ENCODE results near the gene CFAP70. TPM values are rescaled to one million over a fixed set of nuclear protein-coding genes. Genes with fewer than 3 reads are reported as not detected.

Gene CFAP70
- total RNA-seq, 1 experiment from 2014 or later = 2.9 TPM

GRCh38 chr10:73252445-73253224, 106.0 kb downstream of the CFAP70 start, which contains the start of gene MRPS16 (continued):
- TF ChIP-seq EGR1 (IDR thresholded peaks at IDR 0.05; ENCODE audit: low read depth) = 0 out of 2 replicates have a peak, but pooled peaks have one; percentile 22
- no peak for TF ChIP-seq ZNF274 (IDR thresholded peaks at IDR 0.05; ENCODE audit: low read depth, low read length)
- TF ChIP-seq YY1 (IDR thresholded peaks at IDR 0.05; ENCODE audit: extremely low read depth, insufficient replicate concordance, low read depth, low read length) = peak; percentile 74
- no peak for TF ChIP-seq EZH2 (IDR thresholded peaks at IDR 0.05)

- TF ChIP-seq SIN3A (IDR thresholded peaks at IDR 0.05; ENCODE audit: low read depth) = no peak
- no peak for TF ChIP-seq POLR2AphosphoS5 (IDR thresholded peaks at IDR 0.05; ENCODE audit: low read depth, low read length)
- no peak for TF ChIP-seq FOSL1 (IDR thresholded peaks at IDR 0.05; ENCODE audit: low read depth)
- TF ChIP-seq TCF7L2 (IDR thresholded peaks at IDR 0.05; ENCODE audit: borderline replicate concordance, extremely low read depth, insufficient read depth, insufficient read length) = no peak
- TF ChIP-seq SRF (IDR thresholded peaks at IDR 0.05; ENCODE audit: low read depth) = no peak
- no peak for TF ChIP-seq SP1 (IDR thresholded peaks at IDR 0.05; ENCODE audit: low read depth)
- TF ChIP-seq CBX3 (IDR thresholded peaks at IDR 0.05; ENCODE audit: low read depth) = no peak
- no peak for TF ChIP-seq JUND (IDR thresholded peaks at IDR 0.05)
- no peak for TF ChIP-seq EZH2 (IDR thresholded peaks at IDR 0.05)
- TF ChIP-seq EZH2phosphoT487 (IDR thresholded peaks at IDR 0.05; ENCODE audit: borderline replicate concordance) = no peak
- no peak for TF ChIP-seq CEBPB (IDR thresholded peaks at IDR 0.05; ENCODE audit: low read depth)
- TF ChIP-seq CTCF (IDR thresholded peaks at IDR 0.05 in 2 of 3, conservative IDR thresholded peaks at IDR 0.05 in 1 of 3; ENCODE audit: borderline replicate concordance in 1 of 3, insufficient read depth in 1 of 3, low read depth in 2 of 3, low read length in 2 of 3) = no peak
- TF ChIP-seq ZFX (IDR thresholded peaks at IDR 0.05) = no peak
- TF ChIP-seq MAX (IDR thresholded peaks at IDR 0.05) = no peak
- TF ChIP-seq YY1 (IDR thresholded peaks at IDR 0.05; ENCODE audit: extremely low read depth, insufficient replicate concordance, low read depth, low read length) = no peak
- no peak for TF ChIP-seq ELF1 (IDR thresholded peaks at IDR 0.05; ENCODE audit: borderline replicate concordance, low read depth)
- no peak for TF ChIP-seq RAD21 (IDR thresholded peaks at IDR 0.05; ENCODE audit: low read depth)
- TF ChIP-seq ZNF274 (IDR thresholded peaks at IDR 0.05; ENCODE audit: low read depth, low read length) = no peak
- TF ChIP-seq POLR2A (IDR thresholded peaks at IDR 0.05; ENCODE audit: borderline replicate concordance, extremely low read depth, insufficient read depth, insufficient read length) = no peak
- no peak for TF ChIP-seq ZBTB33 (IDR thresholded peaks at IDR 0.05; ENCODE audit: extremely low read depth, insufficient replicate concordance, low read length)
- peak overlapping the region; percentile 88 for H3K4me2 ChIP-seq (ENCODE audit: low read length)
- ChIA-PET RAD21 (ENCODE audit: low non-redundant PET in 1 of 2, low total read pairs in 2 of 2, uncharacterized antibody in 2 of 2, unreplicated experiment in 2 of 2) (no interaction called here), POLR2A (interaction anchor here (3.5 kb wide), 2 partner anchors 10 to 12 kb away, joined by 13 to 16 read pairs; no protein-coding TSS in a partner anchor), CTCF (no interaction called here)
- BruUV-seq (replicated peaks) = TSS peak; percentile 77
- no peaks in the 10 kb centered on the region for H4K20me1 ChIP-seq (ENCODE audit: insufficient read depth)
- no peaks in the 10 kb centered on the region for H3K9me2 ChIP-seq (ENCODE audit: insufficient read depth)
- H2AFZ ChIP-seq (ENCODE audit: low read depth, low read length, poor library complexity, severe bottlenecking) = no peak overlapping the region
- peak overlapping the region; percentile 69 for H3K27ac ChIP-seq (ENCODE audit: low read depth, low read length)
- DNase-seq (ENCODE audit: low read depth, low spot score) = no peak
- H3K9ac ChIP-seq (ENCODE audit: low read length) = peak overlapping the region; percentile 94
- peaks cover 2 to 17% of the 10 kb centered on the region in 2 experiments for H3K36me3 ChIP-seq (ENCODE audit: control insufficient read depth in 1 of 2, insufficient read depth in 2 of 2, low read length in 2 of 2)
- H3K27me3 ChIP-seq (ENCODE audit: insufficient read depth, low read length) = no peaks in the 10 kb centered on the region
- H3K4me3 ChIP-seq (replicated peaks in 1 of 2; ENCODE audit: low read depth in 1 of 2, low read length in 2 of 2) = peak overlapping the region; percentile 83 to 100
- no peaks in the 10 kb centered on the region for H3K9me3 ChIP-seq (ENCODE audit: control insufficient read depth in 1 of 2, insufficient read depth in 1 of 2, low read depth in 1 of 2, low read length in 2 of 2)
- peaks cover 16 to 38% of the 10 kb centered on the region in 2 experiments; a peak in 3 of 4 replicates for H3K4me1 ChIP-seq (ENCODE audit: control insufficient read depth in 1 of 2, insufficient read depth in 2 of 2, low read length in 2 of 2)
- peak; percentile 71 for ATAC-seq
- H3K79me2 ChIP-seq (ENCODE audit: insufficient read depth, low read length) = peaks cover 61% of the 10 kb centered on the region
- intact Hi-C loops (cut with micrococcal nuclease) = no loop called here
Measured at GRCh38 chr10:73251683-73252444, 106.8 kb downstream of the CFAP70 start.
